ENCODE measurements around the gene CDKAL1.

The CDKAL1 gene

DNA sequence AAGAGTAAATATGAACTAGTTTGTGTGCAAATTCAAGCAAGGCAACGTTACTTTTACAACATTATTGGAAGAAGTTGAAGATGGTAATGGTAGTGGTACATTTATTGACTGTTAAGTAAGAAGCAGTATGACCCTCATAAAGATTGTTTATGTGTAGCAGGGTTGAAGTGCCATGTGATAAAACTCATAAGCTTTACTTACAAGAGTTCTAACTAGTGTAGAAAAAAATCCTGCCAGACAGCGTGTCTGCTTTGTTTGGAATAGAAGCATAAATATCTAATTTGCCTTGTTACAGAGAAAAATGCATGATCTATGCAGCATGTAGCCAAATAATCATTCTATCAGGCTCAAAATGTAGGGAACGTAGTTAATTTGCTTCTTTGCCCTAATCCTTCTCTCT, 608.5 kb downstream of the CDKAL1 start:
- Histone ChIP-seq H3K18ac (ENCODE audit: low read length) (no peak overlapping the region), H2BK15ac (replicated peaks; ENCODE audit: low read depth) (no peak overlapping the region), H3K4ac (ENCODE audit: low read depth, low read length) (no peak overlapping the region), H3K27me3 (ENCODE audit: insufficient read depth, low read length, poor library complexity) (no peaks in the 10 kb centered on the region), H3K4me2 (ENCODE audit: low read length) (no peak overlapping the region), H3K56ac (ENCODE audit: low read length) (no peak overlapping the region), H3K79me2 (ENCODE audit: control insufficient read depth, insufficient read depth, low read length) (no peaks in the 10 kb centered on the region), H4K5ac (ENCODE audit: low read length) (no peak overlapping the region), H2BK120ac (ENCODE audit: low read depth, low read length) (no peak overlapping the region), H3K4me1 (ENCODE audit: control insufficient read depth, low read depth, low read length) (no peaks in the 10 kb centered on the region), H4K8ac (ENCODE audit: low read depth, low read length) (no peak overlapping the region), H3K27ac (ENCODE audit: low read depth, low read length) (no peak overlapping the region), H3K36me3 (ENCODE audit: control insufficient read depth, insufficient read depth, low read length) (no peaks in the 10 kb centered on the region), H3K9ac (ENCODE audit: low read length) (no peak overlapping the region), H2AK5ac (ENCODE audit: low read length) (no peak overlapping the region), H3K23ac (ENCODE audit: low read length) (no peak overlapping the region), H2BK5ac (ENCODE audit: low read length) (no peak overlapping the region), H3K4me3 (ENCODE audit: low read length) (no peak overlapping the region), H3K79me1 (ENCODE audit: low read length) (no peaks in the 10 kb centered on the region)
- no peak for DNase-seq
- WGBS (ENCODE audit: extremely low coverage, insufficient coverage, low lambda C conversion rate): no CpG with 5 or more reads among the region's 3 CpGs

DNA sequence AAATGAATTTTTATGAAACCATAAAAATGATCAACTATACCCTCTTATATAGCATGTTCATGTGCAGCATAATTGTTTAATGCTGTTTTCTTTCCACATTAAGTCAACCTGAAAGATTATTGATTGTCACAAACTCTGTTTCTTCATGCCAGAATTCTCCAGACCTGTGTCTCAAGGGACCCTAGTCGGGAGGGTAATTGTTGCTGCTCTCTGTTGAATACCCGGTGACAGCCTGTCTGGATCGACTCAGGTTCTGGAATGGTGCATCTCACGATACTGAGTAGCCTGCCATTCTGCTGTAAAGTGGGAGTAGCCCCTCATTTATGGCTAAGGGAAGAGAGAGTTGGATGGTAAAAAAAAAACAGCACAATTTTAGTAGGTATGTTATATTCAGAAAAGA, 609.4 kb downstream of the CDKAL1 start:
- no peak overlapping the region for H4K5ac ChIP-seq (ENCODE audit: low read length)
- H4K8ac ChIP-seq (ENCODE audit: low read depth, low read length): no peak overlapping the region
- no peak overlapping the region for H3K56ac ChIP-seq (ENCODE audit: low read length)
- H3K4ac ChIP-seq (ENCODE audit: low read depth, low read length): no peak overlapping the region
- DNase-seq: no peak
- H3K27ac ChIP-seq (ENCODE audit: low read depth, low read length): no peak overlapping the region
- no peak overlapping the region for H3K23ac ChIP-seq (ENCODE audit: low read length)
- H3K4me3 ChIP-seq (ENCODE audit: low read length): no peak overlapping the region
- no peak overlapping the region for H2BK120ac ChIP-seq (ENCODE audit: low read depth, low read length)
- H2BK15ac ChIP-seq (replicated peaks; ENCODE audit: low read depth): no peak overlapping the region
- no peak overlapping the region for H2BK5ac ChIP-seq (ENCODE audit: low read length)
- H3K79me2 ChIP-seq (ENCODE audit: control insufficient read depth, insufficient read depth, low read length): no peaks in the 10 kb centered on the region
- no peaks in the 10 kb centered on the region for H3K36me3 ChIP-seq (ENCODE audit: control insufficient read depth, insufficient read depth, low read length)
- no peaks in the 10 kb centered on the region for H3K79me1 ChIP-seq (ENCODE audit: low read length)
- WGBS (ENCODE audit: extremely low coverage, insufficient coverage, low lambda C conversion rate): no CpG with 5 or more reads among the region's 4 CpGs
- H3K27me3 ChIP-seq (ENCODE audit: insufficient read depth, low read length, poor library complexity): no peaks in the 10 kb centered on the region
- no peaks in the 10 kb centered on the region for H3K4me1 ChIP-seq (ENCODE audit: control insufficient read depth, low read depth, low read length)
- H3K18ac ChIP-seq (ENCODE audit: low read length): no peak overlapping the region
- no peak overlapping the region for H3K9ac ChIP-seq (ENCODE audit: low read length)
- H3K4me2 ChIP-seq (ENCODE audit: low read length): no peak overlapping the region
- no peak overlapping the region for H2AK5ac ChIP-seq (ENCODE audit: low read length)

DNA sequence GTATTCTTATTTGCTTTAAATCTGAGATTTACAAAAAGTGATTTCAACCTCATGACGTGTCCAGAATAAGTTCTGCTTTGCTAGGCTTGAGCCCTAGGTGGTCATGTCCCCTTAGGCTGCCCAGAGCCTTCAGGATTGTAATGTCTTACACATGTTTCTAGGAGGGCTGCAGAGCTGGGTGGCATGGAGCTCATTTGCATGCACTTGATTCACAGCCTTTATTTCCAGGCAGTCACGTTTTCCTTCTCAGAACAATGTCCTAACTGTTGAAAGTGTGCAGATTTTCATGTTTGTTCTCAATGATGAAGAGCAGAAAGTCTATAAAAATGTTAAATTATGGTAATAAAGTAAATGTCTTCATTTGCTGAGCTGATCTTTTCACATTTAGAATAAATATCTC, 610.7 kb downstream of the CDKAL1 start:
- no peaks in the 10 kb centered on the region for H3K4me1 ChIP-seq (ENCODE audit: control insufficient read depth, low read depth, low read length)
- H3K79me2 ChIP-seq (ENCODE audit: control insufficient read depth, insufficient read depth, low read length): no peaks in the 10 kb centered on the region
- no peak overlapping the region for H2AK5ac ChIP-seq (ENCODE audit: low read length)
- DNase-seq: no peak
- H3K4me3 ChIP-seq (ENCODE audit: low read length): no peak overlapping the region
- H3K36me3 ChIP-seq (ENCODE audit: control insufficient read depth, insufficient read depth, low read length): no peaks in the 10 kb centered on the region
- H3K56ac ChIP-seq (ENCODE audit: low read length): no peak overlapping the region
- no peaks in the 10 kb centered on the region for H3K79me1 ChIP-seq (ENCODE audit: low read length)
- H3K27me3 ChIP-seq (ENCODE audit: insufficient read depth, low read length, poor library complexity): no peaks in the 10 kb centered on the region
- H3K4ac ChIP-seq (ENCODE audit: low read depth, low read length): no peak overlapping the region
- no peak overlapping the region for H3K23ac ChIP-seq (ENCODE audit: low read length)
- H3K27ac ChIP-seq (ENCODE audit: low read depth, low read length): no peak overlapping the region
- H3K18ac ChIP-seq (ENCODE audit: low read length): no peak overlapping the region
- no peak overlapping the region for H4K8ac ChIP-seq (ENCODE audit: low read depth, low read length)
- no peak overlapping the region for H3K4me2 ChIP-seq (ENCODE audit: low read length)
- H2BK5ac ChIP-seq (ENCODE audit: low read length): no peak overlapping the region
- no peak overlapping the region for H3K9ac ChIP-seq (ENCODE audit: low read length)
- no CpG with 5 or more reads among the region's 2 CpGs for WGBS (ENCODE audit: extremely low coverage, insufficient coverage, low lambda C conversion rate)
- H2BK120ac ChIP-seq (ENCODE audit: low read depth, low read length): no peak overlapping the region
- H4K5ac ChIP-seq (ENCODE audit: low read length): no peak overlapping the region
- no peak overlapping the region for H2BK15ac ChIP-seq (replicated peaks; ENCODE audit: low read depth)

GRCh38 chr6:21147995-21148394, 613.7 kb downstream of the CDKAL1 start:
- DNase-seq: no peak
- no peak overlapping the region for H3K9ac ChIP-seq (ENCODE audit: low read length)
- H3K56ac ChIP-seq (ENCODE audit: low read length): no peak overlapping the region
- H4K8ac ChIP-seq (ENCODE audit: low read depth, low read length): no peak overlapping the region
- no peak overlapping the region for H2BK120ac ChIP-seq (ENCODE audit: low read depth, low read length)
- H3K4me1 ChIP-seq (ENCODE audit: control insufficient read depth, low read depth, low read length): no peaks in the 10 kb centered on the region
- no peak overlapping the region for H3K4me3 ChIP-seq (ENCODE audit: low read length)
- no peak overlapping the region for H2BK5ac ChIP-seq (ENCODE audit: low read length)
- no peak overlapping the region for H3K4me2 ChIP-seq (ENCODE audit: low read length)
- H3K23ac ChIP-seq (ENCODE audit: low read length): no peak overlapping the region
- H3K4ac ChIP-seq (ENCODE audit: low read depth, low read length): no peak overlapping the region
- H3K36me3 ChIP-seq (ENCODE audit: control insufficient read depth, insufficient read depth, low read length): no peaks in the 10 kb centered on the region
- no peaks in the 10 kb centered on the region for H3K27me3 ChIP-seq (ENCODE audit: insufficient read depth, low read length, poor library complexity)
- H2AK5ac ChIP-seq (ENCODE audit: low read length): no peak overlapping the region
- no peak overlapping the region for H3K18ac ChIP-seq (ENCODE audit: low read length)
- H3K79me2 ChIP-seq (ENCODE audit: control insufficient read depth, insufficient read depth, low read length): no peaks in the 10 kb centered on the region
- H2BK15ac ChIP-seq (replicated peaks; ENCODE audit: low read depth): no peak overlapping the region
- H4K5ac ChIP-seq (ENCODE audit: low read length): no peak overlapping the region
- H3K79me1 ChIP-seq (ENCODE audit: low read length): no peaks in the 10 kb centered on the region
- WGBS (ENCODE audit: extremely low coverage, insufficient coverage, low lambda C conversion rate): no CpG with 5 or more reads among the region's 2 CpGs
- no peak overlapping the region for H3K27ac ChIP-seq (ENCODE audit: low read depth, low read length)

- Histone ChIP-seq H3K27ac (ENCODE audit: low read depth, low read length) (no peak overlapping the region), H2BK15ac (replicated peaks; ENCODE audit: low read depth) (no peak overlapping the region), H4K5ac (ENCODE audit: low read length) (no peak overlapping the region), H3K4me3 (ENCODE audit: low read length) (no peak overlapping the region), H3K9ac (ENCODE audit: low read length) (no peak overlapping the region), H3K79me2 (ENCODE audit: control insufficient read depth, insufficient read depth, low read length) (no peaks in the 10 kb centered on the region), H3K27me3 (ENCODE audit: insufficient read depth, low read length, poor library complexity) (no peaks in the 10 kb centered on the region), H3K23ac (ENCODE audit: low read length) (no peak overlapping the region), H3K79me1 (ENCODE audit: low read length) (no peaks in the 10 kb centered on the region), H3K18ac (ENCODE audit: low read length) (no peak overlapping the region), H2BK5ac (ENCODE audit: low read length) (no peak overlapping the region), H2AK5ac (ENCODE audit: low read length) (no peak overlapping the region), H3K4ac (ENCODE audit: low read depth, low read length) (no peak overlapping the region), H3K56ac (ENCODE audit: low read length) (no peak overlapping the region), H3K36me3 (ENCODE audit: control insufficient read depth, insufficient read depth, low read length) (no peaks in the 10 kb centered on the region), H2BK120ac (ENCODE audit: low read depth, low read length) (no peak overlapping the region), H4K8ac (ENCODE audit: low read depth, low read length) (no peak overlapping the region), H3K4me1 (ENCODE audit: control insufficient read depth, low read depth, low read length) (no peaks in the 10 kb centered on the region), H3K4me2 (ENCODE audit: low read length) (no peak overlapping the region)
- no CpG with 5 or more reads among the region's 6 CpGs for WGBS (ENCODE audit: extremely low coverage, insufficient coverage, low lambda C conversion rate)
- peak; percentile 78 for DNase-seq
Observed at GRCh38 chr6:21149470-21149869, 615.2 kb downstream of the CDKAL1 start.

- H2BK5ac ChIP-seq (ENCODE audit: low read length): no peak overlapping the region
- H2BK15ac ChIP-seq (replicated peaks; ENCODE audit: low read depth): no peak overlapping the region
- DNase-seq: no peak
- H3K18ac ChIP-seq (ENCODE audit: low read length): no peak overlapping the region
- no peak overlapping the region for H3K4ac ChIP-seq (ENCODE audit: low read depth, low read length)
- H3K23ac ChIP-seq (ENCODE audit: low read length): no peak overlapping the region
- no peak overlapping the region for H3K4me2 ChIP-seq (ENCODE audit: low read length)
- H4K8ac ChIP-seq (ENCODE audit: low read depth, low read length): no peak overlapping the region
- no peak overlapping the region for H2BK120ac ChIP-seq (ENCODE audit: low read depth, low read length)
- no CpG with 5 or more reads among the region's 1 CpG for WGBS (ENCODE audit: extremely low coverage, insufficient coverage, low lambda C conversion rate)
- no peak overlapping the region for H3K9ac ChIP-seq (ENCODE audit: low read length)
- H3K36me3 ChIP-seq (ENCODE audit: control insufficient read depth, insufficient read depth, low read length): no peaks in the 10 kb centered on the region
- no peak overlapping the region for H3K56ac ChIP-seq (ENCODE audit: low read length)
- H4K5ac ChIP-seq (ENCODE audit: low read length): no peak overlapping the region
- H3K27me3 ChIP-seq (ENCODE audit: insufficient read depth, low read length, poor library complexity): no peaks in the 10 kb centered on the region
- H3K27ac ChIP-seq (ENCODE audit: low read depth, low read length): no peak overlapping the region
- no peak overlapping the region for H2AK5ac ChIP-seq (ENCODE audit: low read length)
- H3K79me2 ChIP-seq (ENCODE audit: control insufficient read depth, insufficient read depth, low read length): no peaks in the 10 kb centered on the region
- no peaks in the 10 kb centered on the region for H3K79me1 ChIP-seq (ENCODE audit: low read length)
- no peak overlapping the region for H3K4me3 ChIP-seq (ENCODE audit: low read length)
- no peaks in the 10 kb centered on the region for H3K4me1 ChIP-seq (ENCODE audit: control insufficient read depth, low read depth, low read length)
Observed at GRCh38 chr6:21150667-21151066, 616.4 kb downstream of the CDKAL1 start.
